Activated CD4-positive, alpha-beta T cell treated with anti-CD3 and anti-CD28 coated beads, Interleukin-2, amount 10 ng/mL, durations not matched to agents 7 days and 5 days (primary cell): ENCODE measurements around the gene HES4. TPM values are rescaled to one million over a fixed set of nuclear protein-coding genes. Genes with fewer than 3 reads are reported as not detected.

ENCODE experiments used
- CTCF ChIA-PET: fragments of 350-600 bp; sonication (Branson Sonifier 250); formaldehyde crosslinking; loops from one replicate; lab custom pipeline; 2021; ENCODE audit warnings: antibody characterized with exemption; lab: Charles Lee
- POLR2A ChIA-PET: fragments of 350-600 bp; sonication (Branson Sonifier 250); formaldehyde crosslinking; loops from one replicate; lab custom pipeline; 2021; ENCODE audit warnings: antibody characterized with exemption; lab: Charles Lee
- DNase-seq: peaks from one replicate; pipeline ENCODE4 v3.0.0-alpha.2; 2020
- H3K27ac Mint-ChIP-seq: one replicate; pipeline ENCODE4 v1.8.0; 2021; ENCODE audit warnings: mild to moderate bottlenecking, moderate library complexity, mixed read lengths
- H3K27me3 Mint-ChIP-seq: one replicate; pipeline ENCODE4 v1.8.0; 2021; ENCODE audit warnings: mixed read lengths
- H3K36me3 Mint-ChIP-seq: one replicate; pipeline ENCODE4 v1.8.0; 2021; ENCODE audit warnings: low read depth, mixed read lengths
- H3K4me1 Mint-ChIP-seq: one replicate; pipeline ENCODE4 v1.8.0; 2021; ENCODE audit warnings: mixed read lengths
- H3K4me3 Mint-ChIP-seq: one replicate; pipeline ENCODE4 v1.8.0; 2021; ENCODE audit warnings: mild to moderate bottlenecking, moderate library complexity, mixed read lengths
- H3K9me3 Mint-ChIP-seq: one replicate; pipeline ENCODE4 v1.8.0; 2021; ENCODE audit warnings: mixed read lengths
- total RNA-seq, 2 experiments: library from RNA; stranded (reverse); gene quantifications; one replicate each; pipeline ENCODE4 v1.2.3, GENCODE V29; 2021

The HES4 gene
- total RNA-seq, 2 experiments from 2014 or later = 0.42 to 0.46 TPM

DNA sequence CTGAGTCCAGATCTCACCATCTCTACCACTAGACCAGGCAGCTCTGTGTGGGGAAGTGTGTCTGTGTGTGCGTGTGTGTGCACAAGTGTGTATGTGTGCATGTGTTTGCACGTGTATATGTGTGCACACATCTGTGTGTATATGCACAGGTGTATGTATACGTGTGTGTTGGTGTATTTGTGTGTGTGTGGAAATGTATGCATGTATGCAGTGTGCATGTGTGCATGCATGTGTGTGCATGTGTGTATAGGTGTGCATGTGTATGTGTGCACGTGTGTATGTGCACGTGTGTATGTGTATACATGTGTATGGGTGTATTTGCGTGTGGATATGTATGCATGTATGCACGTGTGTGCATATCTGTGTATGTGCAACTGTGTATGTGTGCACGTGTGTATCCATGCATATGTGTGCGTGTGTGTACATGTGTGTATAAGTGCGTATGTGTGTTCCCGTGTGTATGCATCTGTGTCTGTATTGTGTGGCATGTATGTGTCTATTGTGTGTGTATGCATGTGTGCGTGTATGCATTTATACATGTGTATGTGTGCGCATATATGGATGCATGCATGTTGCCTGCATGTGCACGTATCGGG lies 30.5 kb downstream of the HES4 start:
- H3K27ac Mint-ChIP-seq = no peak overlapping the region
- DNase-seq = no peak
- peaks cover 10% of the 10 kb centered on the region for H3K4me1 Mint-ChIP-seq
- ChIA-PET POLR2A (no interaction called here), CTCF (interaction anchor here (0.5 kb wide), 1 partner anchor 54 kb away, joined by 3 read pairs; no protein-coding TSS in a partner anchor)
- no peak overlapping the region for H3K4me3 Mint-ChIP-seq
- no peaks in the 10 kb centered on the region for H3K36me3 Mint-ChIP-seq
- H3K9me3 Mint-ChIP-seq = peaks cover 3% of the 10 kb centered on the region
- H3K27me3 Mint-ChIP-seq = peaks cover 11% of the 10 kb centered on the region

DNA sequence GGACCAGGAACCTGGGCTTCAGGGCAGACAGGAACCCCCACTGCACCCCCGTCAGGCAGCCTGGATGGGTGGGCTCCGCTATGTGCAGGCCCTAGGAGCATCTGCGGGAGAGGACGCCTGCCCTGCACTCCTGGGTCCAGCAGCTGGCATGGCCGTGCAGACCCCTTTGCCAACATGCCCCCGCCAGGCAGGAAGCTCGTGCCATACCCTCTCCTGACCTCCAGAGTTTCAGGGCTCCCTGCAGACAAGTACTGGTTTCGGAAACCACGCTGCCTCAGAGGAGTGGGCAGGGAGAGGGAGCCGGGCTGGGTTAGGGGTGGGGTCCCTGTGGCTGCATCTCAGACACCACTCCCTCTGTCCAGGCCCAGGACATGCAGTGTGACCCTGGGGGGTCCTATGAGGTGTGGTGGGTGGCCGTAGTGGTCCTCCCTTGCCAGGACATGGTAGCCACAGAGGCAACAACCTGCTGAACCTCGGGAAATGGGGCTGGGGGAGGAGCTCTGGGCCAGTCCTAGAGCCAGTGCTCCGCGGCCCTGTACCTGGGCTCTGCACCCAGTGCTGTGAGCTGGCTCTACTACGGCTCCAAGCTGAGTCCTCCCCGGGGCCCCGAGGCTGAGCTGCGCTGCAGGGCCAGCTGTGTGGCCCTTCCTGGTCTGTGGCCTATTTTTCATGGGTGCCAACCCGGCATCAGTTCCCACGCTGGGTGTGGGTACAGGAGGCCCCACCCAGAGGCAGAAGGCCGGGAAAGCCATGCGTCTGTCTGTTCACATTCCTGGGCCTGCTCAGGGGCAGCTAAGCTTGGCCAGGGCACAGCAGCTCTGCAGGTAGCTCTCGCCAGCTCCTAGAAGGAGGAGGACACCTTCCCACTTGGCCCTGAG lies 32.2 kb downstream of the HES4 start:
- H3K9me3 Mint-ChIP-seq = peaks cover 3% of the 10 kb centered on the region
- CTCF ChIA-PET = interaction anchor here (1.1 to 1.7 kb wide), 3 partner anchors 9 to 25 kb away, joined by 3 to 8 read pairs (median 3); partner anchors contain the start of gene PERM1
- POLR2A ChIA-PET = no interaction called here
- H3K36me3 Mint-ChIP-seq = no peaks in the 10 kb centered on the region
- H3K27ac Mint-ChIP-seq = no peak overlapping the region
- H3K27me3 Mint-ChIP-seq = peaks cover 11% of the 10 kb centered on the region
- H3K4me1 Mint-ChIP-seq = peaks cover 10% of the 10 kb centered on the region
- no peak overlapping the region for H3K4me3 Mint-ChIP-seq
- no peak for DNase-seq

DNA sequence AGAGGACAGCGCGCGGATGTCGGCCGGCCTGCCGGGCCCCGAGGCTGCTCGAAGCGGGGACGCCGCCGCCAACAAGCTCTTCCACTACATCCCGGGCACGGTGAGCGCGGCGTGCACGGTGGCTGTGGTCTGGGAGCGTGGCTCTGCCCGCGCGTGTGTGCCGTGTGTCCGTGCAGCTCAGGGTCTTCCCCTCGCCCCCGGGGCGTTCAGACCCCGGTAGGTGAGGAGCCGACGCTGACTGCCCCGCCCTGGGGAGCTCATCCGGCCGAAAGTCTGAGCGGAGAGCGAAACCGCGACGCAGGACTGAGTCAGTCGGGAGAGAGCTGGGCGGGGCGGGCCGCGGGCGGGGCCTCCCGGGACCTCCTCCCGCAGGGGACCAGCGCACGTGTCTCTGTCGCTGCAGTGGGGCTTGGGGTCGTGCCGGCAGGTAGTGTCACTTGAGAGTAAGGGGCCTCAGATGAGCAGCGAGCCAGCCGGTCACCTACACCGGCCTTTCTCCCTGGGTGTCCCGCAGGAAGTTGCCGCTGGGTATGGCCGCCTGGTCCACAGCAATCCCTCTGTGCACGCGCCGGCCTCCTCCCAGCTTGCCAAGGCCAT lies 33.1 kb downstream of the HES4 start:
- peak overlapping the region; percentile 79 for H3K27ac Mint-ChIP-seq
- DNase-seq = peak; percentile 83
- CTCF ChIA-PET = interaction anchor here (0.6 to 1.7 kb wide), 4 partner anchors 10 to 59 kb away, joined by 3 to 8 read pairs (median 3); partner anchors contain the start of gene PERM1

DNA sequence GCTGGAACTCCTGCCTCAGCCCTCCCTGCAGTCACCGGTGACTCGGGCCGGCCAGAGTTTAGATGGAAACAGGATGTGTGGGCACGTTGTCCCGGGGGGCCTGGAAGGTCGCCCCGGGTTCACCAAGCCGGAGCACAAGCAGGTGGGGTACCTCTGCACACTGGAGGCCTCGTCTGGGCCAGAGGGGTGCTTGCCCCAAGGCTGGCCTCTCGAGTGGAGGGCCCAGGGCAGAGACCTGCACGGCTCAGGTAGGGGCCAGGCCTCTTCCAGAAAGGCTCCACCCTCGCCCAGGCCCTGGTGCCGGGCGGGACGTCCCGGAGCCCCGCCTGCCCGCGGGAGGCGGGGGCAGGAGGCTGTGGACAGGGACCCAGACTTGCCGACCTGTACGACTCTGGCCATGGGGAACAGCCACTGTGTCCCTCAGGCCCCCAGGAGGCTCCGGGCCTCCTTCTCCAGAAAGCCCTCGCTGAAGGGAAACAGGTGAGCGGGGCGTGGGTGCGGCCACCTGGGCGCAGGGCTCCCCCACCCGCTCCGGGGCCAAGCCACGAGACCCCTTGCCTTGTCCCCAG lies 33.7 kb downstream of the HES4 start, which contains the start of gene PLEKHN1:
TSS of gene PLEKHN1 (plus strand) at position 348 of the 569 bp plus-strand sequence. CDS start at position 398, 50 bp downstream.
- H3K9me3 Mint-ChIP-seq = peaks cover 3% of the 10 kb centered on the region
- peaks cover 17% of the 10 kb centered on the region for H3K4me1 Mint-ChIP-seq
- H3K27ac Mint-ChIP-seq = peak within 1 kb of the TSS; percentile 79
- H3K27me3 Mint-ChIP-seq = peaks cover 11% of the 10 kb centered on the region
- peaks cover 3% of the 10 kb centered on the region for H3K36me3 Mint-ChIP-seq
- no peak for DNase-seq
- POLR2A ChIA-PET = no interaction called here
- CTCF ChIA-PET = interaction anchor here (0.6 to 0.9 kb wide), 2 partner anchors 17 to 59 kb away, joined by 3 read pairs; no protein-coding TSS in a partner anchor
- H3K4me3 Mint-ChIP-seq = peak within 1 kb of the TSS; percentile 76

More for the DNA sequence above, 33.1 kb downstream of the HES4 start:
- peaks cover 3% of the 10 kb centered on the region for H3K36me3 Mint-ChIP-seq
- peaks cover 13% of the 10 kb centered on the region for H3K4me1 Mint-ChIP-seq
- peak overlapping the region; percentile 76 for H3K4me3 Mint-ChIP-seq
- H3K27me3 Mint-ChIP-seq = peaks cover 11% of the 10 kb centered on the region
- peaks cover 3% of the 10 kb centered on the region for H3K9me3 Mint-ChIP-seq
- POLR2A ChIA-PET = no interaction called here

DNA sequence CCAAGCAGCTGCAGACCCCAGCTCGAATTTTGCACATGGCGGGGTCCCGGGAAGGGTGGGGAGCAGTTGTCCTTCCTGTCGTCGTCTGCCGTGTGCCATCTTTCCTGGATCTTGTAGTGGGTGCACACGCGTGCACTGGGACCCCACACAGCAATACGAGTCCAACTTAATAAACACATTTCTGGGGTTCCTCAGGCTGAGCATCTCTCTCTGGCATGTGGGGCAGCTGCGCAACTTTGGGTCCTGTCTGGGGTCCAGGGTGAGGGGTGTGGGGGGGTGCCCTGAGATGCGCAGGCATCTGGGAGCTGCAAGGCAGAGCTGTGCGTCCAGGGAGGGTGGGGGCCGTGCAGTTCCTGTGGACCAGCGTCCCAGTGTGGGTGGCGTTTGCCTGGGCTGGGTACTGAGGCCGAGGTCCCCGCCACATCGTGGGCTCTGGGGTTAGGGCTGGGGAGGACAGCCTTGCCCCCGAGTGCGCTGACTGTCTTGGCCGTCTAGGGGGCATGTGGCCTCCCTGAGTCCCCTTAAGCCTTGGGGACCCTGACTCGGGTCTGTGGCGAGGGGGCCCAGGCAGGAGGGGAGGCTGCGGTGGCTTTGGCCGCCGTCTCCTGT lies 34.3 kb downstream of the HES4 start:
- no peak overlapping the region for H3K27ac Mint-ChIP-seq
- POLR2A ChIA-PET = no interaction called here
- H3K36me3 Mint-ChIP-seq = peaks cover 3% of the 10 kb centered on the region
- CTCF ChIA-PET = no interaction called here
- H3K4me3 Mint-ChIP-seq = peak overlapping the region; percentile 38
- peaks cover 11% of the 10 kb centered on the region for H3K27me3 Mint-ChIP-seq
- H3K9me3 Mint-ChIP-seq = peaks cover 3% of the 10 kb centered on the region
- H3K4me1 Mint-ChIP-seq = peaks cover 17% of the 10 kb centered on the region
- no peak for DNase-seq

DNA sequence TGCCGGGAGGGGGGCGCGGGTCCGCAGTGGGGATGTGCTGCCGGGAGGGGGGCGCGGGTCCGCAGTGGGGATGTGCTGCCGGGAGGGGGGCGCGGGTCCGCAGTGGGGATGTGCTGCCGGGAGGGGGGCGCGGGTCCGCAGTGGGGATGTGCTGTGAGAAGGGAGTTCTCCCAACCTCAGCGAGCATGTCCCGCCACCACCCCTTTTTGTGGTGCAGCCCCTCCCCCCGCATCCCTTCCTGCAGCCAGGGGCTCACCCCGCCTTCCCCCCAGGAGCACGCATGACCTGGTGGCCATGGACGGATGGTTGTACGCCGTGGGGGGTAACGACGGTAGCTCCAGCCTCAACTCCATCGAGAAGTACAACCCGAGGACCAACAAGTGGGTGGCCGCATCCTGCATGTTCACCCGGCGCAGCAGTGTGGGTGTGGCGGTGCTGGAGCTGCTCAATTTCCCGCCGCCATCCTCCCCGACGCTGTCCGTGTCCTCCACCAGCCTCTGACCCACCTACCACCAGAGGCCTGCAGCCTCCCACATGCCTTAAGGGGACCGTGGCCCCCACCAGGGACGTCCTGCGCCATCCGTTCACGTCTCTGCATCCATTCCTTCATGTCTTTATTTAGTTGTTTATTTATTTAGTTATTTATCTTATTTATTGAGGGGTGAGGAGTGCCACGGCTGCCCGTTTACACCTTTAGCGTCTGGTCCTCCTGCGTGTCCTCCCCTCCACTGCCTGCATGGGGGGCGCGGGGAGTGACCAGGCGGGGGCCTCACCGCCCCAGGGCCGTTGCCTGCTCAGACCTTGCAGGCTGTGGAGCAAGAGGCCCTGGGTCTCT lies 35.0 kb downstream of the HES4 start:
- CTCF ChIA-PET = no interaction called here
- Mint-ChIP-seq H3K9me3 (peaks cover 3% of the 10 kb centered on the region), H3K36me3 (peaks cover 3% of the 10 kb centered on the region), H3K4me1 (peaks cover 21% of the 10 kb centered on the region), H3K4me3 (no peak overlapping the region), H3K27me3 (peaks cover 11% of the 10 kb centered on the region), H3K27ac (no peak overlapping the region)
- POLR2A ChIA-PET = no interaction called here
- no peak for DNase-seq

DNA sequence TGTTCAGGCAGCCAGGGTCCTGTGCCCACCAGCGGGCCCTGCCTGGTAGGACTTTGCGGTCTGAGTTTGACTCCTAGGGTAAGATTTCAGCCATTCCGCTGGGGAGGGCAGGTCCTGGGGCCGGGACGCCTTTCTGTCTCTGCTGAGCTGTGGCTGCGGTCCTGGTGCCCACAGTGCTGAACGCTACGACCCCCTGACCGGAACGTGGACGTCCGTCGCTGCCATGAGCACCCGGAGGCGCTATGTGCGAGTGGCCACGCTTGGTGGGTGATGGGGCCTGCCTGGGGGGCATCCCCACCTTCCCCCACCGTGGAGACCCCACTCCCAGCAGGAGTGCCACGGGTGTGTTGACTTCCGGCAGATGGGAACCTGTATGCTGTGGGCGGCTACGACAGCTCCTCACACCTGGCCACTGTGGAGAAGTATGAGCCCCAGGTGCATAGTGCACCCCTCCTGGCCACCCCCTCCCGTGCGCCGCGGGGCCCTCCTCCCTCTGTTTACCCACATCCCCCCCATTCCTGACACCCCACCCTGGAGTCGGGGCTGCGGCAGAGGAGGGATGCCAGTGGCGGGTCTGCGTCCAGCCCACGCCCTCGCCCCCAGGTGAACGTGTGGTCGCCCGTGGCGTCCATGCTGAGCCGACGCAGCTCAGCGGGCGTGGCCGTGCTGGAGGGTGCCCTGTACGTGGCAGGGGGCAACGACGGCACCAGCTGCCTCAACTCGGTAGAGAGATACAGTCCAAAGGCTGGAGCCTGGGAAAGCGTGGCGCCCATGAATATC lies 36.0 kb downstream of the HES4 start:
- DNase-seq = no peak
- POLR2A ChIA-PET = no interaction called here
- no peak overlapping the region for H3K27ac Mint-ChIP-seq
- H3K4me3 Mint-ChIP-seq = no peak overlapping the region
- CTCF ChIA-PET = interaction anchor here (1.2 kb wide), 1 partner anchor 8 kb away, joined by 3 read pairs; no protein-coding TSS in a partner anchor
- peaks cover 21% of the 10 kb centered on the region for H3K4me1 Mint-ChIP-seq
- peaks cover 3% of the 10 kb centered on the region for H3K36me3 Mint-ChIP-seq
- no peaks in the 10 kb centered on the region for H3K9me3 Mint-ChIP-seq
- H3K27me3 Mint-ChIP-seq = peaks cover 3% of the 10 kb centered on the region

DNA sequence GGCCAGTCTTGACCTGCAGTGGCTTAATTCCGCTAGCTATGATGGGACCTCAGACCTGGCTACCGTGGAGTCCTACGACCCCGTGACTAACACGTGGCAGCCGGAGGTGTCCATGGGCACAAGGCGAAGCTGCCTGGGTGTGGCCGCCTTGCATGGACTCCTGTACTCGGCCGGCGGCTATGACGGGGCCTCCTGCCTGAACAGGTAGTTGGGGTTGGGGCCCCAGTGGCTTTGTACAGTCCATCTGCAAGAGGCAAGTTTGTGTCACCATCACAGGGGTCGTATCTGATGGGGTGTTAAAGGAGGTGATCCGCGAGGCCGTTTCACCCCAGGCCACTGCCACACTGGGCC lies 36.6 kb downstream of the HES4 start:
- Mint-ChIP-seq H3K9me3 (no peaks in the 10 kb centered on the region), H3K4me1 (peaks cover 24% of the 10 kb centered on the region), H3K36me3 (peaks cover 3% of the 10 kb centered on the region), H3K4me3 (no peak overlapping the region), H3K27me3 (peaks cover under 1% of the 10 kb centered on the region), H3K27ac (no peak overlapping the region)
- CTCF ChIA-PET = interaction anchor here (1.2 kb wide), 1 partner anchor 9 kb away, joined by 3 read pairs; no protein-coding TSS in a partner anchor
- POLR2A ChIA-PET = no interaction called here
- no peak for DNase-seq

DNA sequence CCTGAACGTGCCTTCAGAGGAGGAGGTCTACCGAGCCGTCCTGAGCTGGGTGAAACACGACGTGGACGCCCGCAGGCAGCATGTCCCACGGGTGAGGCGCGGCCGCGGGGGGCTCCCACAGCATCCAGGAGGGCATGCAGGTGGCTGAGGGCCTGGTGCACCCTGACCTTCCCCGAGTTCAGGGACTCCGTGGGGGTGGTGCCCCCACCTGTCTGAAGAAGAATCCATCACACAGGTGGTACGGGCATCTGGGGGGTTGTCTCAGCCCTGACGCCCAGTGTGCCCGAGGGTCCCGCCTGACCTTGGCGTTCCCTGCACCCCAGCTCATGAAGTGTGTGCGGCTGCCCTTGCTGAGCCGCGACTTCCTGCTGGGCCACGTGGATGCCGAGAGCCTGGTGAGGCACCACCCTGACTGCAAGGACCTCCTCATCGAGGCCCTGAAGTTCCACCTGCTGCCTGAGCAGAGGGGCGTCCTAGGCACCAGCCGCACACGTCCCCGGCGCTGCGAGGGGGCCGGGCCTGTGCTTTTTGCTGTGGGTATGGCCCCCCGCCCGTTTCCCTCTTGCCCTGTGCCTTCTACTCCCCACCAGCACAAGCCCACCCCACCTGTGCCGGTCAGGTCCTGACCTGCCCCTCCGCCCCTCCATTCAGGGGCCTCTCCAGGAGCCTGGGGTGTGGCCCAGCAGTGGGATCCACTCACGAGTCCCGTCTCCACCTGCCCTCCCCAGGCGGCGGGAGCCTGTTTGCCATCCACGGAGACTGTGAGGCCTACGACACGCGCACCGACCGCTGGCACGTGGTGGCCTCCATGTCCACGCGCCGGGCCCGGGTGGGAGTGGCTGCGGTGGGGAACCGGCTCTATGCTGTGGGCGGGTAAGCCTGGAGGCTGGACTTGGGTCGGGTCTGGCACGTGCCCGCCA lies 37.3 kb downstream of the HES4 start:
- ChIA-PET POLR2A (interaction anchor here (0.6 kb wide), 1 partner anchor 651 kb away, joined by 3 read pairs; no protein-coding TSS in a partner anchor), CTCF (interaction anchor here (1.2 kb wide), 1 partner anchor 10 kb away, joined by 3 read pairs; no protein-coding TSS in a partner anchor)
- Mint-ChIP-seq H3K9me3 (no peaks in the 10 kb centered on the region), H3K4me3 (peak overlapping the region; percentile 61), H3K27me3 (no peaks in the 10 kb centered on the region), H3K36me3 (peaks cover 3% of the 10 kb centered on the region), H3K4me1 (peaks cover 30% of the 10 kb centered on the region), H3K27ac (no peak overlapping the region)
- DNase-seq = no peak

DNA sequence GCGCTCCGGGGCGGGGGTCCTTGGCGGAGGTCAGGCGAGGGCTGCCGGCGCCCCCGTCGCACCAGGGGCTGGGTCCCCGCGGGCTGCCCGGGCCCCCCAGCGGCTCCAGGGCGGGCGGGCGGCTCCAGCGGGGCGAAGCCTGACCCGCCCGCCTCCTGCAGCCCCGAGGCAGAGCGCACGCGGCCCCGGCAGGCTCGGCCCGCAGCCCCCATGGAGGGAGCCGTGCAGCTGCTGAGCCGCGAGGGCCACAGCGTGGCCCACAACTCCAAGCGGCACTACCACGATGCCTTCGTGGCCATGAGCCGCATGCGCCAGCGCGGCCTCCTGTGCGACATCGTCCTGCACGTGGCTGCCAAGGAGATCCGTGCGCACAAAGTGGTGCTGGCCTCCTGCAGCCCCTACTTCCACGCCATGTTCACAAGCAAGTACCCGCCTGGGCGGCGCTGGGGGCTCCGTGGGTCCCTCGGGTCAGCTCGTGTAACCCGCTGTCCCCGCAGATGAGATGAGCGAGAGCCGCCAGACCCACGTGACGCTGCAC lies 38.7 kb downstream of the HES4 start:
- no peak for DNase-seq
- Mint-ChIP-seq H3K27ac (no peak overlapping the region), H3K9me3 (no peaks in the 10 kb centered on the region), H3K36me3 (peaks cover 3% of the 10 kb centered on the region), H3K4me3 (peak overlapping the region; percentile 56), H3K27me3 (no peaks in the 10 kb centered on the region), H3K4me1 (peaks cover 29% of the 10 kb centered on the region)
- ChIA-PET POLR2A (no interaction called here), CTCF (no interaction called here)
